OCI-LY3 (cell line): Measurements from ENCODE around the gene WWOX.

ENCODE experiments used
- CTCF ChIP-seq: fragments of 200-600, 300-600 bp; sonication (generic); IDR thresholded peaks from 2 replicates; pipeline ENCODE4 v1.5.1; 2014; ENCODE audit warnings: antibody characterized with exemption, low read length, low read depth
- EZH2phosphoT487 ChIP-seq: fragments of 200-600 bp; shearing (Covaris generic); IDR thresholded peaks from 2 replicates; pipeline ENCODE4 v1.6.1; 2018; ENCODE audit warnings: antibody characterized with exemption, mixed run types, low read depth

GRCh38 chr16:78452025-78452555 lies 352.6 kb downstream of the WWOX start:
- TF ChIP-seq CTCF (no peak), EZH2phosphoT487 (no peak)
